Endodermal cell (in vitro differentiated cells): ENCODE results near the gene BARX1. TPM values are rescaled to one million over a fixed set of nuclear protein-coding genes. Genes with fewer than 3 reads are reported as not detected.
"Not testable (repeated sequence)": the region's sequence is repeated elsewhere in the genome, so short reads cannot be mapped to it uniquely, and the experiment has no call there.

Experiments used
- DNase-seq: peaks from one replicate; pipeline ENCODE4 v3.0.0-alpha.2; 2017
- H3K27ac ChIP-seq: 2 replicates; pipeline ENCODE4 v1.5.1; 2013; ENCODE audit warnings: mild to moderate bottlenecking, low read depth, low read length, moderate library complexity
- H3K27me3 ChIP-seq: 2 replicates; pipeline ENCODE4 v1.6.1; 2013; ENCODE audit warnings: mild to moderate bottlenecking, low read length, moderate library complexity; ENCODE audit not compliant: insufficient read depth, control insufficient read depth, poor library complexity, severe bottlenecking
- H3K36me3 ChIP-seq: 2 replicates; pipeline ENCODE4 v1.7.0; 2013; ENCODE audit warnings: mild to moderate bottlenecking, low read length, moderate library complexity; ENCODE audit not compliant: control insufficient read depth, insufficient read depth
- H3K4me1 ChIP-seq: one replicate; pipeline ENCODE4 v1.7.0; 2013; ENCODE audit warnings: low read length; ENCODE audit not compliant: control insufficient read depth, insufficient read depth
- H3K4me3 ChIP-seq: 2 replicates; pipeline ENCODE4 v1.5.1; 2013; ENCODE audit warnings: mild to moderate bottlenecking, low read length, moderate library complexity
- H3K9ac ChIP-seq: 2 replicates; pipeline ENCODE4 v1.6.1; 2013; ENCODE audit warnings: mild to moderate bottlenecking, low read length, moderate library complexity; ENCODE audit not compliant: poor library complexity, severe bottlenecking; ENCODE audit errors: extremely low read depth
- H3K9me3 ChIP-seq: 2 replicates; pipeline ENCODE4 v1.6.1; 2013; ENCODE audit warnings: mild to moderate bottlenecking, low read length, moderate library complexity; ENCODE audit not compliant: control insufficient read depth
- H3K27ac Mint-ChIP-seq: 2 replicates; pipeline ENCODE4 v1.8.0; 2020; ENCODE audit warnings: mixed read lengths
- H3K27me3 Mint-ChIP-seq: 2 replicates; pipeline ENCODE4 v1.8.0; 2021; ENCODE audit warnings: mild to moderate bottlenecking, mixed read lengths; ENCODE audit not compliant: insufficient read depth
- H3K36me3 Mint-ChIP-seq: 2 replicates; pipeline ENCODE4 v1.8.0; 2020; ENCODE audit warnings: low read depth, mixed read lengths
- H3K4me1 Mint-ChIP-seq: 2 replicates; pipeline ENCODE4 v1.8.0; 2020; ENCODE audit warnings: mixed read lengths
- H3K4me3 Mint-ChIP-seq: 2 replicates; pipeline ENCODE4 v1.8.0; 2020; ENCODE audit warnings: mild to moderate bottlenecking, moderate library complexity, mixed read lengths
- H3K9me3 Mint-ChIP-seq: 2 replicates; pipeline ENCODE4 v1.8.0; 2020; ENCODE audit warnings: mild to moderate bottlenecking, mixed read lengths
- WGBS, 2 experiments: methylation state at CpG; one replicate each; pipeline versions ENCODE4 v1.1.5 to v1.1.7; 2013; ENCODE audit warnings: missing lambda C conversion rate in 2 of 2, mixed read lengths in 1 of 2; ENCODE audit not compliant: insufficient coverage in 1 of 2, insufficient read length in 1 of 2; 5-methylcytosine and 5-hydroxymethylcytosine counted together
- total RNA-seq, 2 donors: library from RNA; stranded (reverse); fragmentation: NEBNext Ultra II Directional in 1 of 2; extraction: Animal tissue kit (Norgen Biotek cat#: 25700) in 1 of 2; gene quantifications; 2 replicates in 1 of 2; 3 replicates in 1 of 2; pipeline ENCODE4 v1.2.1, GENCODE V29; 2021
- TF ChIP-seq, protein P1 (sequence below): fragments of 200-600 bp; sonication (generic); conservative IDR thresholded peaks from 2 replicates; pipeline ENCODE4 v1.5.0; 2021; ENCODE audit warnings: antibody characterized with exemption, mild to moderate bottlenecking

Gene BARX1
- total RNA-seq, 2 donors from 2014 or later, result 0.35 TPM; not detected in 1

DNA sequence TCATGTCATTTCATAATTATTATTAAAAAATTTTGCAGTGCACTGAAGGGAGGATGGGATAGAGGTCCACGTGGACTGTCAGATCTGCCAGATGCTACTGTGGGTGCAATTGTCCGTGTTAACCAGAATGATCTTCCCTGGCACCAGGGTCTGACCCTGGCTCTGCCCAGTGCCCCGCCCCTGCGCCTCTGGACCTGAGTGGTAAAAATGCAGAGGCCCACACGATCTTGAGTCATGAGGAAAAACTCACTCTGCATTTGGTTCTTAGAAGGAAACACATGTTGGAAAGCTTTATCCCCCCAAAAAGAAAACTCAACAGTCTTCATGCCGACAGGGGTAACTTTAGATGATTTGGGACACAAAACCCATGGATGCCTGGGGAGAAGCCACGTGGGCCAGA is 20.1 kb upstream of the BARX1 start:
- no peak for DNase-seq
- Mint-ChIP-seq H3K9me3 (peaks cover 24% of the 10 kb centered on the region), H3K4me3 (no peak overlapping the region), H3K27ac (no peak overlapping the region), H3K4me1 (peaks cover 9% of the 10 kb centered on the region), H3K36me3 (no peaks in the 10 kb centered on the region), H3K27me3 (peaks cover 35% of the 10 kb centered on the region)
- no peaks in the 10 kb centered on the region for H3K36me3 ChIP-seq
- no peak overlapping the region for H3K4me3 ChIP-seq
- no peaks in the 10 kb centered on the region for H3K4me1 ChIP-seq
- WGBS, 2 experiments, result 85 to 100% methylated on average over 4 to 7 of the region's 7 CpGs
- H3K9ac ChIP-seq, result no peak overlapping the region
- H3K27me3 ChIP-seq, result peaks cover 27% of the 10 kb centered on the region
- no peak overlapping the region for H3K27ac ChIP-seq
- TF ChIP-seq, protein P1, sequence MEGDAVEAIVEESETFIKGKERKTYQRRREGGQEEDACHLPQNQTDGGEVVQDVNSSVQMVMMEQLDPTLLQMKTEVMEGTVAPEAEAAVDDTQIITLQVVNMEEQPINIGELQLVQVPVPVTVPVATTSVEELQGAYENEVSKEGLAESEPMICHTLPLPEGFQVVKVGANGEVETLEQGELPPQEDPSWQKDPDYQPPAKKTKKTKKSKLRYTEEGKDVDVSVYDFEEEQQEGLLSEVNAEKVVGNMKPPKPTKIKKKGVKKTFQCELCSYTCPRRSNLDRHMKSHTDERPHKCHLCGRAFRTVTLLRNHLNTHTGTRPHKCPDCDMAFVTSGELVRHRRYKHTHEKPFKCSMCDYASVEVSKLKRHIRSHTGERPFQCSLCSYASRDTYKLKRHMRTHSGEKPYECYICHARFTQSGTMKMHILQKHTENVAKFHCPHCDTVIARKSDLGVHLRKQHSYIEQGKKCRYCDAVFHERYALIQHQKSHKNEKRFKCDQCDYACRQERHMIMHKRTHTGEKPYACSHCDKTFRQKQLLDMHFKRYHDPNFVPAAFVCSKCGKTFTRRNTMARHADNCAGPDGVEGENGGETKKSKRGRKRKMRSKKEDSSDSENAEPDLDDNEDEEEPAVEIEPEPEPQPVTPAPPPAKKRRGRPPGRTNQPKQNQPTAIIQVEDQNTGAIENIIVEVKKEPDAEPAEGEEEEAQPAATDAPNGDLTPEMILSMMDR, result no peak
- H3K9me3 ChIP-seq, result no peaks in the 10 kb centered on the region

DNA sequence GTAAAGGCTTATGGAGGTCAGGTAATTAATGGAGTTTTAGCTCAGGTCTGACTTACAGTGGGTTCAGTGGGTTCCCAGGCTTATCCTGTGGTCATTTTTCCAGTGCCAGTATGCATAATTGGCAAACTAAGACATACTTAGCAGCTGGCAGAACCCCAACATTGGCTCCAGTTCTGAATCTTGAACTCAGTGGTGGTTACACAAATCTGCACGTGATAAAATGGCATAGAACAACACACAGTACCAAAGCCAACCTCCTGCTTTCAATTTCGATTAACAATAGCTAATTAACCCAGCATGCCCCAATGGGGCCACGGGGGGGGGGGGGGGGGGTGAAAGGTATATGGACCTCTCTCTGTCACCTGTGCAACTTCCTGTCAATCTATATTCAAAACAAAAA is 19.0 kb upstream of the BARX1 start:
- Mint-ChIP-seq H3K4me3 (no peak overlapping the region), H3K36me3 (no peaks in the 10 kb centered on the region)
- 83% methylated on average over 1 of the region's 3 CpGs; no CpG with 5 or more reads in 1 of the 2 experiments for WGBS, 2 experiments

DNA sequence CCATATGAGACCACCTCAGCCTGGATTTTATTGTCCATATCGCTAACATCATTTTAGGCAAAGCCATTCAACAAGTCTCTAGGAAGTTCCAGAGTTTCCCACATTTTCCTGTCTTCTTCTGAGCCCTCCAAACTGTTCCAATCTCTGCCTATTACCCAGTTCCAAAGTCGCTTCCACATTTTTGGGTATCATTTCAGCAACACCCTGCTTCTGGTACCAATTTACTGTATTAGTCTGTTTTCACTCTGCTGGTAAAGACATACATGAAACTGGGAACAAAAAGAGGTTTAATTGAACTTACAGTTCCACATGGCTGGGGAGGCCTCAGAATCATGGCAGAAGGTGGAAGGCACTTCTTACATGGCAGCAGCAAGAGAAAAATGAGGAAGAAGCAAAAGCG is 17.5 kb upstream of the BARX1 start:
- H3K27me3 Mint-ChIP-seq, result peaks cover 21% of the 10 kb centered on the region
- not testable (repeated sequence) for H3K36me3 Mint-ChIP-seq, H3K36me3 ChIP-seq, H3K27ac Mint-ChIP-seq, H3K27ac ChIP-seq, H3K9ac ChIP-seq, H3K4me3 Mint-ChIP-seq, DNase-seq, H3K9me3 ChIP-seq, H3K27me3 ChIP-seq, H3K4me1 Mint-ChIP-seq, H3K4me3 ChIP-seq, H3K4me1 ChIP-seq
- 88 to 91% methylated on average over 2 of the region's 3 CpGs for WGBS, 2 experiments
- H3K9me3 Mint-ChIP-seq, result peaks cover 24% of the 10 kb centered on the region

More for the DNA sequence above, 19.0 kb upstream of the BARX1 start:
- no peak overlapping the region for H3K4me3 ChIP-seq
- TF ChIP-seq, protein P1, result no peak
- H3K4me1 ChIP-seq, result no peaks in the 10 kb centered on the region
- no peak for DNase-seq
- H3K27ac Mint-ChIP-seq, result no peak overlapping the region
- H3K9me3 Mint-ChIP-seq, result peaks cover 24% of the 10 kb centered on the region
- H3K4me1 Mint-ChIP-seq, result no peaks in the 10 kb centered on the region
- H3K27me3 ChIP-seq, result peaks cover 24% of the 10 kb centered on the region
- no peaks in the 10 kb centered on the region for H3K9me3 ChIP-seq
- no peaks in the 10 kb centered on the region for H3K36me3 ChIP-seq
- H3K9ac ChIP-seq, result no peak overlapping the region
- H3K27me3 Mint-ChIP-seq, result peaks cover 32% of the 10 kb centered on the region
- no peak overlapping the region for H3K27ac ChIP-seq

DNA sequence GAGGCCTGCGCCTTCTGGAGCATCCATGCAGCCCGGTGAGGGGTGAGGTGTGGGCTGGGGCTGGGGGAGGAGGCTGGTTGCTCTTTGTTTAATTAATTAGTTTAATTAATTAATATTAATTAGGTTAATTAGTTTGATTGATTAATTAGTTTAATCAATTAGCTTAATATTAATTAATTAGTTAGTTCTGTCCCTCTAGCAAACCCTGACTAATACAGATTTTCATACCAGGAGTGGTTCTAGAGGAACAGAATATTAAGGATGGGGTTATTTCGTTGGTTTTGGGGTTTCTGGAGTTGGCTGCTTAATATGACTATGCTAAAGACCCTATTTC is 14.1 kb upstream of the BARX1 start:
- no peaks in the 10 kb centered on the region for H3K27me3 ChIP-seq
- Mint-ChIP-seq H3K27me3 (peaks cover 8% of the 10 kb centered on the region), H3K4me3 (no peak overlapping the region), H3K27ac (no peak overlapping the region), H3K4me1 (peaks cover 2% of the 10 kb centered on the region), H3K36me3 (no peaks in the 10 kb centered on the region), H3K9me3 (peaks cover 24% of the 10 kb centered on the region)
- no peaks in the 10 kb centered on the region for H3K36me3 ChIP-seq
- TF ChIP-seq, protein P1, result no peak
- 100% methylated on average over 1 of the region's 3 CpGs; no CpG with 5 or more reads in 1 of the 2 experiments for WGBS, 2 experiments
- no peak overlapping the region for H3K27ac ChIP-seq
- H3K9ac ChIP-seq, result no peak overlapping the region
- H3K4me1 ChIP-seq, result no peaks in the 10 kb centered on the region
- H3K4me3 ChIP-seq, result no peak overlapping the region
- no peaks in the 10 kb centered on the region for H3K9me3 ChIP-seq
- no peak for DNase-seq
